Measurements from ENCODE around the gene TPSG1.
"Not testable (repeated sequence)": the region's sequence is repeated elsewhere in the genome, so short reads cannot be mapped to it uniquely, and the experiment has no call there.

TPSG1 gene

DNA sequence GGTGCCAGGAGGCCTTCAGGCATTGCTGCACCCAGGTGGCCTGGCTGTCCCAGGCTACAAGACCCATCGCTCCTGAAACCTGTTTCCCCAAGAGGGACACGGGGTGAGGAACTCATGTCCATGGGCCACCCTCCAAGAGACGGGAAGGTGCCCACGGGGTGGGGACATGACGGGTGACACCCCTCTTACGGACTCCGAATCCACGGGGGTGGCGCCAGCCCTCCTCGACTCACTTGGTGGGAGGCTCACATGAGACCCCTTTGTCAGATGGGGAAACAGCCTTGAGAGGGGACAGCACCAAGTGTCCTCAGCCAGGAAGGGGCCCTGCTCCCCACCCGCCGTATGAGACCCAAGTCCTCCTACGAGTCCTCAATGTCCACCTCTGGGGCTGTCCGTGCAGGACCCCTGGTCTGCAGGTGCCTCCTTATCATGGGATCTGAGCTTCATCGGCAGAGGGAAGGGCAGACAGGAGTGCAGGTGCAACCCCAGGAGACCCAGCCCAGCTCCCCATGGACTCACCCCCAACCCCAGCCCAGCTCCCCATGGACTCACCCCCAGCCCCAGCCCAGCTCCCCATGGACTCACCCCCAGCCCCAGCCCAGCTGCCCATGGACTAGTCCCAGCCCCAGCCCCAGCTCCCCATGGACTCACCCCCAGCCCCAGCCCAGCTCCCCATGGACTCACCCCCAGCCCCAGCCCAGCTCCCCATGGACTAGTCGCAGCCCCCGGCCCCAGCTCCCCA is 5.6 kb upstream of the TPSG1 start:
- DNase-seq (ENCODE audit: low read depth) = not testable (repeated sequence)

DNA sequence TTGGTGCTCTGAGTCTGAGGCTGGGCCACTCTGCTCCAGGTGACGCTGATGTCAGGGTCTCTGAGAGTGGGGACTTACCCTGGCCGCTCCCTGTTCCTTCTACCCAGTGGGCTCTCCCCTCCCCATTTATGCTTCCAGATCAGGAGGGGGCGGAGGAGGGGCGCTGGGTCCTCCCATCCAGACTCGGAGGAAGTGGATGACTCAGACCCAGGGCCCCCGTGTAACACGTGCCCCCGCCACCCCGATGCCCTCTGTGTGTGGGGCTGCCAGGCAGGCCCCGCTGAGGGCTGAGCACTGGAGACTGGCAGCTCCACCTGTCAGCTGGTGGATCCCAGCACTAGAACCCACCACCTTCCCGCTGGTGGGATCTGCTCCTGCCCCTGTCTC is 5.0 kb upstream of the TPSG1 start, which contains the start of gene TPSB2:
Gene TPSB2 (minus strand): TSS at position 101 of the 387 bp plus-strand sequence. CDS start 233 bp downstream, outside the sequence.
- DNase-seq (ENCODE audit: low read depth) = not testable (repeated sequence)

- DNase-seq (ENCODE audit: low read depth) = not testable (repeated sequence)
Measured at GRCh38 chr16:1229476-1229875, 4.4 kb upstream of the TPSG1 start.

DNA sequence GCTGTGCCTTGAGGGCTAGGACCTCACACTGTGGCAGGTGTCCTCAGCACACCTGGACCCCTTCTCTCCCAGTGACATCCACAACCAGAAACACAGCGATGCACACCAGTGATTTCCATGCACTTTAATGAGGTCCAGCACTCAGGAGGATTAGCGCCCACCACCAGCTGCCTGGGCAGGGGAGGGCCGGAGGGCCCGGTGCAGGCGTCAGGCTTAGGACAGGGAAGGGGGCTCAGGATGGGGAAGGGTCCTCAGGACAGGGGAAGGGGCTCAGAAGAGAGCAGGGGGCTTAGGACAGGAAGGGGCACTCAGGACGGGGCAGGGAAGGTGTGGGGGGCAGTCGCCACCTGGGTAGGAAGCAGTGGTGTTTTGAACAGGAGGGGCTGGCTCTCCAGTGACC is 3.2 kb upstream of the TPSG1 start:
- not testable (repeated sequence) for DNase-seq (ENCODE audit: low read depth)

- DNase-seq (ENCODE audit: low read depth) = not testable (repeated sequence)
Measured at GRCh38 chr16:1226692-1227091, 1.6 kb upstream of the TPSG1 start.

- DNase-seq (ENCODE audit: low read depth) = not testable (repeated sequence)
Measured at GRCh38 chr16:1225728-1226311, 752 bp upstream of the TPSG1 start.

- no peak for DNase-seq (ENCODE audit: low read depth)
Measured at GRCh38 chr16:1224558-1224957, 510 bp downstream of the TPSG1 start.

- no peak for DNase-seq (ENCODE audit: low read depth)
Measured at GRCh38 chr16:1223355-1224214, 1.5 kb downstream of the TPSG1 start.

- no peak for DNase-seq (ENCODE audit: low read depth)
Measured at GRCh38 chr16:1222553-1223354, 2.3 kb downstream of the TPSG1 start.

DNA sequence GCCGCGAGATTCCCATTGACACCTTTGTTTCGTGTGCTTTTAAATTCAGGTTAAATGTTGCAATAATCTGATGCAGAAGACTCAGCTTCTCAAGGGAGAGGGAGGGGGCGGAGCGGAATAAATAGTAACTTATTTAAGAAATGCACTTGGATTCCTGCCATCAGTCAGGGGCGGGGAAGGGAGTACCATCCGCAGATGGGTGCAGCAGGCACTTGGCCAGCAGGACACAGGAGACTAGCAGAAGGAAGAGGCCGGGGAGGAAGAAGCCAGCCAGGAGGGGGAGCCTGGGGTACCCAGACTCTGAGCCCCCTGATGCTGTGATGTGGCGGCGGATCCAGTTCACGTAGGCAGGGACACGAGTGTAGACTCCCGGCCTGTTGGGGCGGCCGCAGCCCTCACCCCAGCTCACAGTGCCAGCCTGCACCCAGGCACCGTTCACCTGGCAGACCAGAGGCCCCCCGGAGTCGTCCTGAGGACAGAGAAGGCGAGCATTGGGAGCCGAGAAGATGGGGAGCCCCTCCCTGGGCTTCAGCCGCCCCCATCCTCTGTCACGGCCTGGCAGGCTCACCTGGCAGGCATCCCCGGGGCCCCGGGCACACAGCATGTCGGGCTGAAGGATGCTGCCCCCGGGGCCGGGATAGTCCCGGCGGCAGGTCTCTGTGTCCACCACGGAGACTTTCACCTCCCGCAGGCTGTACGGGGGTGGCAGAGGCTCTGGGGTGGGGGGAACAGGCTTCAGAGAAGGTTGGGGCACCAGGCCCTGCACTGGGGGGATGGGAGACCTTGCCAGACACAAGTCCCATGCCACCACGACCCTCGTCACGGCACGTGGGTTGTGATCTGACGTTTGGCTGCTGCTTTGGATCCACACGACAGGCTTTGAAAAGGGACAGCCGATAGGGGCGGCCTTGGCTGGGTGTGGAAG is 3.2 kb downstream of the TPSG1 start:
- DNase-seq (ENCODE audit: low read depth) = no peak

DNA sequence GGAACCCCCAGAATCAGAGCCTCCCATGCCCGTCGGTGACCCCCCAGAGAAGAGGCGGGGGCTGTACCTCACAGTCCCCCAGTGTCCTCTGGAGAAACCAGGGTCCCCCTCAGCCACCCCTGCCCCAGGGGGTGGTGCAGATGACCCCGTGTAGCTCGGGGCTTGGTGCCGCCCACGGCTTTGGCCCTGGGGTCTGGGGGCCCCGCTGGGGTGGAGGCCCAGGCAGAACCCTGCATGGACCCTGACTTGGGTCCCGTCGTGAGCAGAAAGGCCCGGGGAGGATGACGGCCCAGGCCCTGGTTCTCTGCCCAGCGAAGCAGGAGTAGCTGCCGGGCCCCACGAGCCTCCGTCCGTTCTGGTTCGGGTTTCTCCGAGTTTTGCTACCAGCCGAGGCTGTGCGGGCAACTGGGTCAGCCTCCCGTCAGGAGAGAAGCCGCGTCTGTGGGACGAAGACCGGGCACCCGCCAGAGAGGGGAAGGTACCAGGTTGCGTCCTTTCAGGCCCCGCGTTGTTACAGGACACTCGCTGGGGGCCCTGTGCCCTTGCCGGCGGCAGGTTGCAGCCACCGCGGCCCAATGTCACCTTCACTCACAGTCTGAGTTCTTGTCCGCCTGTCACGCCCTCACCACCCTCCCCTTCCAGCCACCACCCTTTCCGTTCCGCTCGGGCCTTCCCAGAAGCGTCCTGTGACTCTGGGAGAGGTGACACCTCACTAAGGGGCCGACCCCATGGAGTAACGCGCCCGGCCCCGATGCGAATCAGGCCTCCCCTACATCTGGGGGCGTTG is 4.0 kb downstream of the TPSG1 start:
- no peak for DNase-seq (ENCODE audit: low read depth)

GRCh38 chr16:1220098-1220728 is 4.9 kb downstream of the TPSG1 start:
- DNase-seq (ENCODE audit: low read depth) = no peak

GRCh38 chr16:1218930-1219611 is 6.0 kb downstream of the TPSG1 start:
- no peak for DNase-seq (ENCODE audit: low read depth)

DNA sequence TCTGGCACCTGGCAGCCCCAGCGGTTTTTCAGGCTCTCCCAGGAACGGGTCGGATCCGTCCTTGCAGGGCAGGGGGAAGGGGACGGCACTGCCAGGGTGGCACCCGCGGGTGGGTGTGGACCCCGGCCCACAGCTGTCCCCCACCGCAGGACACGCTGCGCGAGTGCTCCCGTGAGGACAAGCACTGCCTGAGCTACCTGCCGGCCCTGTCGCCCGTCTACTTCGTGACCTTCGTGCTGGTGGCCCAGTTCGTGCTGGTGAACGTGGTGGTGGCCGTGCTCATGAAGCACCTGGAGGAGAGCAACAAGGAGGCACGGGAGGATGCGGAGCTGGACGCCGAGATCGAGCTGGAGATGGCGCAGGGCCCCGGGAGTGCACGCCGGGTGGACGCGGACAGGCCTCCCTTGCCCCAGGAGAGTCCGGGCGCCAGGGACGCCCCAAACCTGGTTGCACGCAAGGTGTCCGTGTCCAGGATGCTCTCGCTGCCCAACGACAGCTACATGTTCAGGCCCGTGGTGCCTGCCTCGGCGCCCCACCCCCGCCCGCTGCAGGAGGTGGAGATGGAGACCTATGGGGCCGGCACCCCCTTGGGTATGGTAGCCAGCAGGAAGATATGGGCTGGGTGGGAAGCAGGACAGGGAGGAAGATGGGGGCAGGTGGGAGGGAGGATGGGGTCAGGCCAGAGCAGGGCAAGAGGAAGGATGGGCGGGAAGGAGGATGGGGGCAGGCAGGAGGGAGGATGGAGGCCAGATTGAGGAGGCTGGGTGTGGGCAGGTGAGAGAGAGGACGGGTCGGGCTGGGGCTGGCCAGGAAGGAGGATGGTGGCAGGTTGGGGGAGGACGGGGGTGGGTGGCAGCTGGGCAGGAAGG is 6.8 kb downstream of the TPSG1 start:
- no peak for DNase-seq (ENCODE audit: low read depth)

- no peak for DNase-seq (ENCODE audit: low read depth)
Measured at GRCh38 chr16:1217526-1217925, 7.5 kb downstream of the TPSG1 start.

- DNase-seq (ENCODE audit: low read depth) = no peak
Measured at GRCh38 chr16:1216681-1217400, 8.2 kb downstream of the TPSG1 start.

DNA sequence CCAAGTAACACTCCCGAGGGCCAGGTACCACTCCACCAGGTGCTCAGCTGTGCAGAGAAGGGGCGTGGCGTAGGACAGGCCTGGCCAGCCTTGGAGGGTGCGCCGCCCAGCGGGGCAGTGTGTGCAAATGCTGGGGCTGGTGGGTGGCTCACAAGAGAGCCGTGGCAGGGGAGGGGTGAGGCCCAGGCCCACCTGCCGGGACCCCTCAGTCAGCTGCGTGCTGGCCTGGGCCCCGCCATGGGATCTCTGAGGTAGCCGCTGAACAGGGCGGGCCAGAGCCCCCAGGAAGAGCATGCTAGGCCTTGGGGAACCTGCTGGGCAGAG is 8.8 kb downstream of the TPSG1 start:
- DNase-seq (ENCODE audit: low read depth) = no peak
